ENCODE data around the gene CCDC34. TPM values are rescaled to one million over a fixed set of nuclear protein-coding genes. Genes with fewer than 3 reads are reported as not detected.

CCDC34 gene
- total RNA-seq, 4 donors from 2014 or later: 0.24 to 1.3 (median 0.64) TPM

DNA sequence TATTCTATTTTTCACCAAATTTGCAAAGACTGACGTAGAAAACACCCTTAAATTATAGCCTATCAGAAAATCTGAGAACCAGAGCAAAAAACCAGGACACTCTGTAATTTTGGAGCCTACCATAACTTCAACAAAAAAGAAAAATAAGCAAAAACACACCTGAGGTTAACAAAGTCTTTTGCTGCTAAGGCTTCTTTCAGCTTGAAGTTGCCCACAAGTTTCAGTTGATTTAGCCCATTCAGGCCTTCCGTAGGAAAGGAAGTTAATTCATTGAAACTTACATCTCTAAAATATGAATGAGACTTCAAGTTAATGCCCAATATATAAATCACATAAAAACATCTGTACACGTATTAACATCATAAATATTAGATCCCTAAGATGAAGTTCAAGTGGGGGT lies 10.4 kb upstream of the CCDC34 start:
- ATAC-seq (no peak), DNase-seq (no peak)
- no peak overlapping the region for H3K4me3 ChIP-seq
- H3K4me1 ChIP-seq: no peaks in the 10 kb centered on the region
- no peaks in the 10 kb centered on the region for H3K27me3 ChIP-seq
- no peak overlapping the region for H3K27ac ChIP-seq
- H3K36me3 ChIP-seq: peaks cover 0 to 4% of the 10 kb centered on the region in 2 donors
- intact Hi-C loops (cut with DNase I; ENCODE audit: low total_unique reads) (no loop called here), in situ Hi-C loops (cut with MboI; ENCODE audit: low sequenced_read_pairs in 4 of 4) (loop anchor here in 1 of 4 donors (25.0 kb wide), 1 partner anchor 114 kb away; no protein-coding TSS in a partner anchor)
- TF ChIP-seq, protein P1, sequence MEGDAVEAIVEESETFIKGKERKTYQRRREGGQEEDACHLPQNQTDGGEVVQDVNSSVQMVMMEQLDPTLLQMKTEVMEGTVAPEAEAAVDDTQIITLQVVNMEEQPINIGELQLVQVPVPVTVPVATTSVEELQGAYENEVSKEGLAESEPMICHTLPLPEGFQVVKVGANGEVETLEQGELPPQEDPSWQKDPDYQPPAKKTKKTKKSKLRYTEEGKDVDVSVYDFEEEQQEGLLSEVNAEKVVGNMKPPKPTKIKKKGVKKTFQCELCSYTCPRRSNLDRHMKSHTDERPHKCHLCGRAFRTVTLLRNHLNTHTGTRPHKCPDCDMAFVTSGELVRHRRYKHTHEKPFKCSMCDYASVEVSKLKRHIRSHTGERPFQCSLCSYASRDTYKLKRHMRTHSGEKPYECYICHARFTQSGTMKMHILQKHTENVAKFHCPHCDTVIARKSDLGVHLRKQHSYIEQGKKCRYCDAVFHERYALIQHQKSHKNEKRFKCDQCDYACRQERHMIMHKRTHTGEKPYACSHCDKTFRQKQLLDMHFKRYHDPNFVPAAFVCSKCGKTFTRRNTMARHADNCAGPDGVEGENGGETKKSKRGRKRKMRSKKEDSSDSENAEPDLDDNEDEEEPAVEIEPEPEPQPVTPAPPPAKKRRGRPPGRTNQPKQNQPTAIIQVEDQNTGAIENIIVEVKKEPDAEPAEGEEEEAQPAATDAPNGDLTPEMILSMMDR (IDR thresholded peaks at IDR 0.05 in 4 of 5, conservative IDR thresholded peaks at IDR 0.05 in 1 of 5): no peak
- TF ChIP-seq POLR2A (IDR thresholded peaks at IDR 0.05): no peak
- H3K9me3 ChIP-seq: no peaks in the 10 kb centered on the region

DNA sequence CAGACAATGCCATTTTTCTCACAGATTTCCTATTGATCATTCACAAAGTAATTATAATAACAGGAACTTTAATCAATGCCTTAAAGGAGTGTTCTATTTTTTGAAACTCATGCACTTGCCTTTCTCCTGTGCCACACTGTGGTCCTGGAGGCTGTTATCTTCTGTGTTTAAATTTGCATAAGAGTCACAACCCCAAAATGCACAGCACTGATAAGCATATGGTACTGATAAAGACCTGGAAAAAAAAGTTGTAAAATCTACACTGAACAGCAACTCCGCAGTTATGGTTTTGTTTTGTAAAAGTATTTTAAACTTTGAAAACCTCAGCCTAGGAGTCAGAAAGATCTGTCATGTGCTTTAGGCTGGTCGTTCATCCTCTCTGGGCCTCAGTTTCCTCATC lies 9.1 kb upstream of the CCDC34 start:
- DNase-seq: no peak
- Histone ChIP-seq H3K27me3 (no peaks in the 10 kb centered on the region), H3K36me3 (peaks cover 0 to 4% of the 10 kb centered on the region in 2 donors), H3K27ac (no peak overlapping the region), H3K9me3 (no peaks in the 10 kb centered on the region), H3K4me1 (no peaks in the 10 kb centered on the region), H3K4me3 (no peak overlapping the region)
- no peak for ATAC-seq
- TF ChIP-seq, protein P1 (IDR thresholded peaks at IDR 0.05 in 4 of 5, conservative IDR thresholded peaks at IDR 0.05 in 1 of 5): no peak
- no peak for TF ChIP-seq POLR2A (IDR thresholded peaks at IDR 0.05)
- intact Hi-C loops (cut with DNase I; ENCODE audit: low total_unique reads): no loop called here
- in situ Hi-C loops (cut with MboI; ENCODE audit: low sequenced_read_pairs in 4 of 4): loop anchor here in 1 of 4 donors (25.0 kb wide), 1 partner anchor 115 kb away; no protein-coding TSS in a partner anchor

DNA sequence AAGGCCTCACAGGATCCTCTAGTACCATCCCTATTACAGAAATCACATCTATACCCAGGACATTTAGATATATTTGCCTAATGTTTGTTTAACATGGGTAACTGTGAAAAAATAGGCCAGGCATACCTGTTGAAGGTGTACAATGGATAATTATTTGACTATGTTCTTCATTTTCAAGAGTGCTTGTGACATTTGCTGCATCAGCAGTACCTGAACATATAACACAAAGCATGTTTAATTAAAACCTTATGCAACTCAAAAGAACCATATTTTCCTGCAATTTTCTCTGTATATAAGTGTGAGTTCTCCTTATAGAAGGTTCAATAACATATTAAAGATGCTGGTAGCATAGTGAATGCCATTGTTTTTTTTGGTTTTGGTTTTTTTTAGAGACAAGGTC lies 8.5 kb upstream of the CCDC34 start:
- TF ChIP-seq, protein P1 (IDR thresholded peaks at IDR 0.05 in 4 of 5, conservative IDR thresholded peaks at IDR 0.05 in 1 of 5): no peak
- no peak for TF ChIP-seq POLR2A (IDR thresholded peaks at IDR 0.05)
- Histone ChIP-seq H3K4me3 (no peak overlapping the region), H3K4me1 (no peaks in the 10 kb centered on the region), H3K9me3 (no peaks in the 10 kb centered on the region), H3K36me3 (peaks cover 0 to 4% of the 10 kb centered on the region in 2 donors), H3K27me3 (no peaks in the 10 kb centered on the region), H3K27ac (no peak overlapping the region)
- ATAC-seq (no peak), DNase-seq (no peak)
- in situ Hi-C loops (cut with MboI; ENCODE audit: low sequenced_read_pairs in 4 of 4) (loop anchor here in 1 of 4 donors (25.0 kb wide), 1 partner anchor 116 kb away; no protein-coding TSS in a partner anchor), intact Hi-C loops (cut with DNase I; ENCODE audit: low total_unique reads) (no loop called here)

DNA sequence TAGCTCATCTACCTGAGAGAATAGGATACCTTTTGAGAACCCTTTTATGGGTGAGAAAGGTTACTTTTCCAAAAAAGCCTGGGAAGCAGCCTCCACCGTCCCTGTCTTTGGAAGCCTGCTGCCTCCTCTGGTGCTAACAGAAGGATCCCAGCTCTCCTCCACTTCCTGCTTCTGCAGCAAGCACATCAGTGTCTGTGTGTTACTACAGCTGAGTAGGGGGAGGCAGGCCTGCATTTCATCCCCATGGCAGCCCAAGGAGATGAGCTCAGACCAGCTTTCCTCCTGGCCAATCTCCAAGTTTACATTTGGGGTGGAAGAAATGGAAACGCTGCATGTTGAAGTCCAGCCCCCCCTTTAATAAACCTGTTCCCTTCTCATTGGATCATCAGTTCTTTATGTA lies 7.4 kb upstream of the CCDC34 start:
- TF ChIP-seq POLR2A (IDR thresholded peaks at IDR 0.05): no peak
- TF ChIP-seq, protein P1 (IDR thresholded peaks at IDR 0.05 in 4 of 5, conservative IDR thresholded peaks at IDR 0.05 in 1 of 5): no peak
- Histone ChIP-seq H3K9me3 (no peaks in the 10 kb centered on the region), H3K4me3 (no peak overlapping the region), H3K36me3 (no peaks in the 10 kb centered on the region), H3K27me3 (no peaks in the 10 kb centered on the region), H3K27ac (no peak overlapping the region), H3K4me1 (no peaks in the 10 kb centered on the region)
- ATAC-seq (no peak), DNase-seq (no peak)
- intact Hi-C loops (cut with DNase I; ENCODE audit: low total_unique reads): no loop called here
- in situ Hi-C loops (cut with MboI; ENCODE audit: low sequenced_read_pairs in 4 of 4): loop anchor here in 1 of 4 donors (25.0 kb wide), 1 partner anchor 117 kb away; no protein-coding TSS in a partner anchor

DNA sequence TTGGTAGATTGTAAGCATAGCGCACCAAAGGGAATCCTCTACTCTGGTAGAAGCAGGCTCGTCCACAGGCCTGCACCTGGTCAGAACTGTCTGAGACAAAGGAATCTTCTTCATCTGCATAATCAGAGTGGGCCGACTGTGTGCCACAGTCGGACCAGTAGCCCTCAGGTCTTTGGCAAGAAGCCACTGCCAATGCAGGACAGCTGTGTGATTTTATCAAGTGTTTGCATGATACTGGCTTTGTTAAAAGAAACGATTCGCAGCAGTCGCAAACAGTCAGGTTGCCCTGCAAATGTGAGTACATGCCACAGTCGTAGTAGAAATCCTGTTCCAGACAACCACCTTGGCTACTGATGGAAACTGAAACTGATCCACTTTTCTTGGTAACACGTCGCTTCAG lies 4.9 kb upstream of the CCDC34 start:
- in situ Hi-C loops (cut with MboI; ENCODE audit: low sequenced_read_pairs in 4 of 4) (loop anchor here in 2 of 4 donors (10.0 to 25.0 kb wide), 2 partner anchors 119 to 127 kb away; no protein-coding TSS in a partner anchor), intact Hi-C loops (cut with DNase I; ENCODE audit: low total_unique reads) (no loop called here)
- H3K27ac ChIP-seq: no peak overlapping the region
- H3K4me1 ChIP-seq: peaks cover 3 to 6% of the 10 kb centered on the region in 2 donors
- TF ChIP-seq POLR2A (IDR thresholded peaks at IDR 0.05): no peak
- TF ChIP-seq, protein P1 (IDR thresholded peaks at IDR 0.05 in 4 of 5, conservative IDR thresholded peaks at IDR 0.05 in 1 of 5): no peak
- no peak for DNase-seq
- H3K36me3 ChIP-seq: no peaks in the 10 kb centered on the region
- H3K27me3 ChIP-seq: no peaks in the 10 kb centered on the region
- H3K9me3 ChIP-seq: no peaks in the 10 kb centered on the region
- H3K4me3 ChIP-seq: no peak overlapping the region
- no peak for ATAC-seq
